ENCODE data around the gene C6orf47. TPM values are rescaled to one million over a fixed set of nuclear protein-coding genes. Genes with fewer than 3 reads are reported as not detected.
A peak's percentile ranks its signal among the peaks of the same experiment; 100 is the strongest.

Gene C6orf47
- total and polyA plus RNA-seq, 2 of the 13 experiments (the other 11 are each of a cell fraction or from before 2014, with no cell fraction given) = 1.7 to 18.1 TPM

DNA sequence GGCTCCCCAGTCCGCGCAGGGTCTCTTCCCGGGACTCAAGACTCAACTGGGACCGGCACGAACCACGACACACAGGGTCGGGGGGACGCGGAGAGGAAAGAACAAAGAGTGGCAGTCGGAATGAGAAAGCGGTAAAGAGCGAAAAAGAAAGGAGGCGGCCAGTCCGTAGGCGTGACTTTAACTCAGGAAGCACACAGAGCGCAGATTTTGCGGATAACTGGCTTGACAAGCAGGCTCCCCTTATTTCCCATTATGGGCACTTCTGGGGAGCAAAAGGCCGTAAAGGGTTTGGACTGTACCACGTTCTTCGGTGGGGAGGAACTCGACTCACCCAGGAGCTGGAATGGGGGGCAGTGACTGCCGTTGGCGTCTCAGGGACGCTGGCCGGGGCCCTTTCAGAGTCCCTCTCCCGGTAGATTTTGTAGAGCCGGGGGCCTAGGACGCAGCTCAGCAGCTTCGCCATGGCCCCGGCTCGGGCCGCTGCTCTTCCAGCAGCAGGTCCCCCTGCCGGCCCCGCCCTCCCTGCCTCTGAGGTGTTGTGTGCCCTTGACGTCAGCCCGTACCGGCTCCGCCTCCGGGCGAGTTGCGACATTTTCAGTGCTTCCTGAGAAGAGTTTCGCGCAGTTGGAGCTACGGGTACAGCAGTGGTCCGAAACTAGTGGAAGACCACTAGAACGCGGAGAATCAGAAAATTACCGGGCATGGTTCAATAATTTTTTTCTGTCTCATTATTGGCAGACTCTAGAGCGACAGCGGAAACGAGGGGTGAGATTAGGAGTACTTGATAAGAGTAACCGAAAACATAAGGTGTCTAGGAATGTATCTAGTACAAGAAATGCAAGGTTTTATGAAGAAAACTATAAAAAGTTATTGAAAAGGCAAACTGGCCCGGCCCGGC, 42.5 kb upstream of the C6orf47 start, which contains the start of gene ABHD16A (continued):
- TF ChIP-seq ZNF597 (CRISPR knock-in tag; IDR thresholded peaks at IDR 0.05) = no peak
- no peak for TF ChIP-seq ZNF33B (CRISPR knock-in tag; IDR thresholded peaks at IDR 0.05)
- TF ChIP-seq CC2D1A (CRISPR knock-in tag; IDR thresholded peaks at IDR 0.05) = peak; percentile 65; the same call in 1 of the 2 replicates
- TF ChIP-seq SMAD3 (CRISPR knock-in tag; IDR thresholded peaks at IDR 0.05) = 0 out of 2 replicates have a peak, but pooled peaks have one; percentile 51
- TF ChIP-seq, protein P1, sequence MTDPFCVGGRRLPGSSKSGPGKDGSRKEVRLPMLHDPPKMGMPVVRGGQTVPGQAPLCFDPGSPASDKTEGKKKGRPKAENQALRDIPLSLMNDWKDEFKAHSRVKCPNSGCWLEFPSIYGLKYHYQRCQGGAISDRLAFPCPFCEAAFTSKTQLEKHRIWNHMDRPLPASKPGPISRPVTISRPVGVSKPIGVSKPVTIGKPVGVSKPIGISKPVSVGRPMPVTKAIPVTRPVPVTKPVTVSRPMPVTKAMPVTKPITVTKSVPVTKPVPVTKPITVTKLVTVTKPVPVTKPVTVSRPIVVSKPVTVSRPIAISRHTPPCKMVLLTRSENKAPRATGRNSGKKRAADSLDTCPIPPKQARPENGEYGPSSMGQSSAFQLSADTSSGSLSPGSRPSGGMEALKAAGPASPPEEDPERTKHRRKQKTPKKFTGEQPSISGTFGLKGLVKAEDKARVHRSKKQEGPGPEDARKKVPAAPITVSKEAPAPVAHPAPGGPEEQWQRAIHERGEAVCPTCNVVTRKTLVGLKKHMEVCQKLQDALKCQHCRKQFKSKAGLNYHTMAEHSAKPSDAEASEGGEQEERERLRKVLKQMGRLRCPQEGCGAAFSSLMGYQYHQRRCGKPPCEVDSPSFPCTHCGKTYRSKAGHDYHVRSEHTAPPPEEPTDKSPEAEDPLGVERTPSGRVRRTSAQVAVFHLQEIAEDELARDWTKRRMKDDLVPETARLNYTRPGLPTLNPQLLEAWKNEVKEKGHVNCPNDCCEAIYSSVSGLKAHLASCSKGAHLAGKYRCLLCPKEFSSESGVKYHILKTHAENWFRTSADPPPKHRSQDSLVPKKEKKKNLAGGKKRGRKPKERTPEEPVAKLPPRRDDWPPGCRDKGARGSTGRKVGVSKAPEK (CRISPR knock-in tag; IDR thresholded peaks at IDR 0.05; ENCODE audit: borderline replicate concordance) = no peak
- TF ChIP-seq ZNF230 (CRISPR knock-in tag; IDR thresholded peaks at IDR 0.05) = peak; percentile 86; the same call in 1 of the 2 replicates
- 0 out of 2 replicates have a peak, but pooled peaks have one; percentile 66 for TF ChIP-seq NFKBIZ (CRISPR knock-in tag; IDR thresholded peaks at IDR 0.05)
- no peak for TF ChIP-seq PBX2 (CRISPR knock-in tag; IDR thresholded peaks at IDR 0.05)
- peak; percentile 83; the same call in 1 of the 2 replicates for TF ChIP-seq RFXANK (CRISPR knock-in tag; IDR thresholded peaks at IDR 0.05)
- TF ChIP-seq ZFP41 (CRISPR knock-in tag; IDR thresholded peaks at IDR 0.05; ENCODE audit: borderline replicate concordance) = no peak
- TF ChIP-seq RARG (CRISPR knock-in tag; IDR thresholded peaks at IDR 0.05; ENCODE audit: low read depth) = no peak
- no peak for TF ChIP-seq BATF2 (CRISPR knock-in tag; IDR thresholded peaks at IDR 0.05)
- peak; percentile 99 for TF ChIP-seq PRDM10 (CRISPR knock-in tag; IDR thresholded peaks at IDR 0.05; ENCODE audit: low read depth)
- TF ChIP-seq, protein P2, sequence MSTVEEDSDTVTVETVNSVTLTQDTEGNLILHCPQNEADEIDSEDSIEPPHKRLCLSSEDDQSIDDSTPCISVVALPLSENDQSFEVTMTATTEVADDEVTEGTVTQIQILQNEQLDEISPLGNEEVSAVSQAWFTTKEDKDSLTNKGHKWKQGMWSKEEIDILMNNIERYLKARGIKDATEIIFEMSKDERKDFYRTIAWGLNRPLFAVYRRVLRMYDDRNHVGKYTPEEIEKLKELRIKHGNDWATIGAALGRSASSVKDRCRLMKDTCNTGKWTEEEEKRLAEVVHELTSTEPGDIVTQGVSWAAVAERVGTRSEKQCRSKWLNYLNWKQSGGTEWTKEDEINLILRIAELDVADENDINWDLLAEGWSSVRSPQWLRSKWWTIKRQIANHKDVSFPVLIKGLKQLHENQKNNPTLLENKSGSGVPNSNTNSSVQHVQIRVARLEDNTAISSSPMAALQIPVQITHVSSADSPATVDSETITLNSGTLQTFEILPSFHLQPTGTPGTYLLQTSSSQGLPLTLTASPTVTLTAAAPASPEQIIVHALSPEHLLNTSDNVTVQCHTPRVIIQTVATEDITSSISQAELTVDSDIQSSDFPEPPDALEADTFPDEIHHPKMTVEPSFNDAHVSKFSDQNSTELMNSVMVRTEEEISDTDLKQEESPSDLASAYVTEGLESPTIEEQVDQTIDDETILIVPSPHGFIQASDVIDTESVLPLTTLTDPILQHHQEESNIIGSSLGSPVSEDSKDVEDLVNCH (CRISPR knock-in tag; IDR thresholded peaks at IDR 0.05) = no peak
- peak; percentile 49; the same call in 1 of the 2 replicates for TF ChIP-seq ZNF333 (CRISPR knock-in tag; IDR thresholded peaks at IDR 0.05; ENCODE audit: borderline replicate concordance)
- peak; percentile 84; the same call in 1 of the 2 replicates for TF ChIP-seq ZC3H13 (CRISPR knock-in tag; IDR thresholded peaks at IDR 0.05)

All from HepG2 (cell line).